SK-MEL-5 (cell line): ENCODE data around the gene NDUFAF8. TPM values are rescaled to one million over a fixed set of nuclear protein-coding genes. Genes with fewer than 3 reads are reported as not detected.

Experiments
- DNase-seq: peaks from one replicate; pipeline ENCODE4 v3.0.0-alpha.2; 2016; ENCODE audit warnings: low read depth, low spot score
- in situ Hi-C: cut with HindIII; loops from 2 replicates; pipeline ENCODE4 v1.10.0; 2016; ENCODE audit warnings: low sequenced_read_pairs, high pct_unique_total_duplicates, low pct_unique_long_range_greater_than_20kb
- total RNA-seq: library from RNA; depleted of rRNA; stranded (reverse); fragments of >200 nt; shearing (Covaris generic); gene quantifications from 2 replicates; pipeline ENCODE4 v1.2.3, GENCODE V29; 2014

NDUFAF8 gene
- total RNA-seq, 1 experiment from 2014 or later, result 174 TPM

DNA sequence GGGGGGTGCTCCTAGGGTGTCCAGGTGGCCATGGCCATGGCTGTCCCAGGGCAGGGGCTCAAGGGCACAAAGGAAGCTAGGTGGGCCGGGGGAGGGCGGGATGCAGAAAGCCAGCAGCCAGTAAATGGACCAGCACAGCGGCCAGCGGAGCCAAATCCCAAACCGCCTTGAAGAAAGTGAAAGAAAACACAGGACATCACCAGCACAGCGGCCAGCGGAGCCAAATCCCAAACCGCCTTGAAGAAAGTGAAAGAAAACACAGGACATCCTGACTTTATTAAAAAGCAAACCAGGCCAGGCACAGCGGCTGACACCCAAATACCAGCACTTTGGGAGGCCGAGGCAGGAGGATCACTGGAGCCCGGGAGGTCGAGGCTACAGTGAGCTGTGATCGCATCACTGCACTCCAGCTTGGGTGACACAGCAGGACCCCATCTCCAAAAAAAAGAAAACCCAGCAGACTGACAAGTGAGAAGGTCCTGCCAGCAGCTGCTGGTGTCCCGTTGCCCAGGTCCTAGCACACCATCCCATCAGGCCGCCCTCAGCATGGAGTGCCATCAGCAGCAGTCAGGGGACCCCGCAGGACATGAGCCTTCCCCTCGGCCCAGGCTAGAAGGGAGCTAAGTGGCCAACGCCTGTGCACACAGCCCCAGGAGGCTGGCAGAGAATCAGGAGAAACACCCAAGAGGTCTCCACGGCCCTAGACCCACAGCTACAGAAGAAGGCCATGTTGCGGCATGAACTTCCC is 39.0 kb downstream of the NDUFAF8 start:
- no peak for DNase-seq
- in situ Hi-C loops, result no loop called here

DNA sequence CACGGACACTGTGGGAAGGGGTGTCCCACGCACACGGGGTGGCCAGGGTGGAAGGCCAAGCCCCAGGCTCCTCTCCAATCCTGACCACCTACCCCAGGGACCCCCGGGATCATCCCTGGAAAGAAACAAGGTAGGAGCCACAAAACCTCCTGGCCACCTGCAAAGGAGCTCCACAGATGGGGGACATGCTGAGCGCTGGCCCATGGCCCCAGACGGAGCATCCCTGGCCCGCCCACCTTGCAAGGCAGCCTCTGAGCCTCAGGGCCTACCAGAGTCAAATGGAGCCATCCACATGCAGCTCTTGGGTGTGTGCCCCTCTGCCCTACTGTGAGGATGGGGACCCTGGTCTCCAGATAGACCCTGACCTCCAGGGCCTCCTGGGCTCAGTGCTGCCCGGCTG is 39.7 kb downstream of the NDUFAF8 start:
- in situ Hi-C loops, result no loop called here
- no peak for DNase-seq

DNA sequence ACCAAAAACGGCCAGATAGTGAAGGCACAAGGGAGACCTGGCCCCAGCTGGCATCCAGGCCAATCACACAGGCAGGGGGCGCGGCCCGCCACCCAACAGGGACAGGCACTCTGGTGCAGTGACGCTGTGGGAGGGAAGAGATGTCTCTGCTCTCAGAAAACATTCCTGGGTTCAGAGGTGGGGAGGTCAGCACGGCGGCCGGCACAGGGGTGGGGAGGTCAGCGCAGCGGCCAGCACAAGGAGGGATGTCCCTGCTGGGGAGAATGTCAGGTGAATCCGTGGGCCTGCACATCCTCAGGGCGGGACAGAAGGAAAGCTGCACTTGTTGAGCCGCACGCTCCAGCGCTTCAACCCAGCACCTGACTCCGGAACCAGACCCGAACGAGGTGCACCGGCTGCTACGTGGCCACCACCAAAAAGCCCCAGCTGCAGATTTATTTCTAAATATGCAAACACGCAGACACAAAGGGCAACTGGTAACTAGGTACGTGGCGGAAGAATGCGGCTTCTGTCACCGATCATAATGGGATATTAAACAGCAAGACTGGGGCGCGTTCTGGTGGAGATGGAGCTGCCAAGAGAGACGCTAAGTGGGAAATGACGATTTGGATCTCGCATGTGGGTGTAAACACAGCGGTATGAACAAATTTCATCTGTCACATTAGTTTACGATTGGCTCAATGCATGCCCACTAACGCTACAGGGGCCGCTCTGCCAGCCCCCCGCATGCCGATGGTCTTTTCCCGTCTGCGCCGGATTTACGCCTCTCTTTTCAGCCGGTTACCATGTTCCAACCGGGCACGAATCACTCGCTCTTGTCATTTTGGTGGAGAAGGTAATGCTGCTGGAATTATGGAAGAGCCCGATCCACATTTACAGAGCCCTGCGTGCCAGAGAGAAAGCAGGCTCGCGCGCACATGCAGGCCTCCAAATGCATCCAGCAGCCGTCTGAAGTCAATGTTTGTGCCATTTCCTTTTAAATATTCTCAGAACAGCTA is 40.5 kb downstream of the NDUFAF8 start:
- in situ Hi-C loops, result no loop called here
- DNase-seq, result no peak

DNA sequence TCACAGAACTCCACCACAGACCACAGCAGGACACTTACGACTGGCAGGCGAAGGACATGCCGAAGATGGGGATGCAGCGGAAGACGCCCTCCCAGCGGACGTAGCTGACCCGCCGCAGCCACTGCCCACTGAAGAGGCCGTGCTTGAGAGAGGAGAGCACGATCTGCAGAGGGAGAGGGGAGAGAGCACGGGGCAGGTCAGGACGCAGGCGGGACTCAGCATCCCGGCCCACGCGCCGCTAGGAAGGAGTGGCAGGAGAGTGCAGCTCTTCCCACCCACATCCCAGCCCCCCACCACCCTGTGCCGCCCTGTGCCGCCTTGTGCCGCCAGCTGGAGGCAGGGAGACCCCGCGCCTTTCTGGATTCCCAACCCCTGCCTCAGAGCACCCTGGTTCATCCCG is 41.5 kb downstream of the NDUFAF8 start:
- no peak for DNase-seq
- in situ Hi-C loops, result no loop called here

DNA sequence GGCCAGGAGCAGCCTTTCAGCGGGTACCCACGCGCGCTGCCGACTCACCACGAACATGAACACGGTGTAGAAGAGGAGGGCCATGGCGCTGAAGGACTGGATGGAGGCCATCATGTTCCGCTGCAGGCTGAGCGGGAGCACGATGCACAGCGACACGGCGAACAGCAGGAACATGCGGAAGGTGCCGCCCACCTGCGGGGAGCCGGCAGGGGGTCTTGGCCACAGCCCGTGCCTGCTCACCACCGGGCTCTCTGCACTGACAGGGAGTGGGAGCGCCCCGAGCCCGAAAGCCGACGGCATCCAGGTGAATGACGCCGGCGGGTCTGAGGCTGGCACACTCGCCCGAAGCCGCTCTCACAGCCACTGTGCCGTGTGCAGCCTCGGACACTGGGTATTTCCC is 43.0 kb downstream of the NDUFAF8 start:
- in situ Hi-C loops, result no loop called here
- DNase-seq, result no peak

DNA sequence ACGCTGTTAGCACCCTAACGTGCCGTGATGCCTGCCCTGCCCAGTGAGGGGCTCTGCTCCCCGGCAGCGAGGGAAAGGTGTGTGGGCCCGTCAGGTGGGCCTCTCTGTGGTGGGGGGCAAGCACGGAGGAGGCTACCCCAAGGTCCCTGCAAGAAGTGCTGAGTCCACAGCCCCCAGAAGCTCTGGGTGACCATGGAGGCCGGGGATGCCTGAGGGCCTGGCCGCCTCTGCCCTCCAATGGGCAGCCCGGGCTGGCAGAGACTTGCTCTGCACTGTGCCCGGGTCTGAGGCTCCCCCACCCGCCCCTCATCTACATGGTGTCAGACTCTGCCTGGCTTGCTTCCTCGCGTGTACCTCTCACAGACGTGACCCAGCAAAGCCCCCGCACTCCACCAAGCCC is 43.8 kb downstream of the NDUFAF8 start:
- in situ Hi-C loops, result no loop called here
- no peak for DNase-seq

DNA sequence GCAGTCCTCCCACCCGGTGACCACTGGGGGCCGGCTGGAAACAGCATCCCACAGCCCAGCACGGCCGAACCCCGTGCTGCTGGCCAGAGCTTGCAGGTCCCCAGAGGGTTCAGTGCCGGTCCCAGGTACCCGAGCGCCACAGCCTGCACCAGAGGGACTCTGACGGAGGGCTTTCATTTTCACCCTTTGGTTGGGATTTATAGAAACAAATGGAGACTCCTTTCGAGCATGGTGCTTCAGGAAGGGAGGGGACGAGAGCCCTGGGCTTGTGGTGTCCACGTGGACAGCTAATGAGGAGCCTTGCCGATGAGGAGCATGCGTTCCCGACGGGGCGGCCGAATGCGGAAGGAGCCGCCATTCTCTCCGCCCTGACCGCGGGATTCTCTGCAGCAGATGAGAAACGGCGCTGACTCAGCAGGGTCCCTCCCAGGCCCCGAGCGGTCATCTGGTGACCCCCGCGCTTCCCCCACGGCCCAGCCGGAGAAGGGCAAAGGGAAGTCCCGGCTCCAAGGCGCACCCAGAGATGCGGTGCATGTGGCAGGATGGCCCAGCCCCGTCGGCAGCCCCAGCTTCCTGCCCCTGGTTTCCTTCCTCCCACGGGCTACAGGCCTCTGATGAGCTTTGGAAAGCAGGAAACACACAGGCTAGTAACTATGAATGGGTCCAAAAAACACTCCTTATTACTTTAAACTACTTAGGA is 46.2 kb downstream of the NDUFAF8 start:
- in situ Hi-C loops, result no loop called here
- no peak for DNase-seq

DNA sequence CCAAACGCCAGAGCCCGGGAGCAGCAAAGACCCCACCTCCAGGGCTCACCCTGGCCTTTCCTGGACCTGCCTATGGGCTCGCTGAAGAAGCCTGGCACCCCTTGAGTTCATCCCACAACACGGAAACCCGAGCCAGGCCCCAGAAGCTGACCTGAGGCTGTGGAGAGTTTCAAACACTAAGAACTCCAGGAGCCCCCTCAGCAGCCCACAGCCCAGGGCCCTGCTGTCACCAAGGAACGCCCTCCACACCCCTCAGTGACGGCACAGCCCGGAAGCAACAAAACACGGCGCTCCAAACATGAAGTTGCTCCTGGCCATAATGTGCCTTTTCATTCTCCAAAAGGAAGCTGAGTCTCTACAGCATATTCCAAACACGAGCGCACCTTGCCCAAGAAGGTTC is 46.8 kb downstream of the NDUFAF8 start:
- in situ Hi-C loops, result no loop called here
- DNase-seq, result no peak

DNA sequence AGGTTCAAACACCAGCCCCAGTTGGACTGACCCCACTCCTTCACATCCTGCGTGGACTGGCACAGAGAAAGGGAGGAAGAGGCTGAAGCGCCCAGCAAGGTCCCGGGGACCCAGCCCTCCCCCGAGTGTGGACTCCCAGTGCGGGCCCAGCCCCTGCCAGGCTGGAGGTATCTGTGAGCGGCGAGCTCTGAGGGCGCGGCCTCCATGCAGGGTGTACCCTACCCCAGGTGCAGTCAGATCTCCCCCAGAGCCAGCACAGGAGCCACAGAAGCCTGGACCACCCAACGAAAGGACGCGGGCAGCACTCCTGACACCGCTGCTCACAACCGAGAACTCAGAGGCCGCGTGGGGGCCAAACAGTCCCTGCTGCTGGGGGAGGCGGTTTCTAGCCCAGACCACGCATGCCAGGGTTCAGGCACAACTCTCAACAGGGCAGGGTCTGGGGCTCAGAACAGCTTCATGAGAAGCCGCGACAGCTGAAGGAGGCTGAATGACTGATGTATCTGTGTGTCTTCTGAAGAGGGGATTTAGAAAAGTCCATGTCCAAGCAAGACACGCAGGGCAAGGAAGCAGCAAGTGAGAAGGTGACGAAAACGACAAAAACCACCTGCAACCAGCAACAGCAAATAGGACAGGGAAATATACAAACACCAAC is 47.5 kb downstream of the NDUFAF8 start:
- no peak for DNase-seq
- in situ Hi-C loops, result no loop called here

DNA sequence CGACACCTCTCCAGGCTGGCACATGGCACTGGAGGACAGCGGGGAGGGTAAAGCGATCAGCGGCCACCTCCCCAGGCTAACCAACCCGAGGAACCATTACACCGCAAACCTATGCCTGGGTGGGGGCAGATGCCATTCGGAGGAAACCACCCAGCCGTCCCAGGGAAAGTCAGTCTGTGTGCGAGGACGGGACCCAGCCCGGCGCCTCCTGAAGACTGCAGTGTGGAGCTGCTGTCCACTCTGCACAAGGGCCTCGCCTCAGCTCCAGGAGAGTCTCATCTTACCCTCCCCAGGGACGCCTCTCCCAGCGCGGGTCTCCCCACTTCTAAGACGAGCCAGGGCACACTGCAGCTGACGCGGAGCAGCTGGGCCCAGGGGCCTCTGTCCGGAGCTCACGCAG is 48.0 kb downstream of the NDUFAF8 start:
- DNase-seq, result no peak
- in situ Hi-C loops, result no loop called here

DNA sequence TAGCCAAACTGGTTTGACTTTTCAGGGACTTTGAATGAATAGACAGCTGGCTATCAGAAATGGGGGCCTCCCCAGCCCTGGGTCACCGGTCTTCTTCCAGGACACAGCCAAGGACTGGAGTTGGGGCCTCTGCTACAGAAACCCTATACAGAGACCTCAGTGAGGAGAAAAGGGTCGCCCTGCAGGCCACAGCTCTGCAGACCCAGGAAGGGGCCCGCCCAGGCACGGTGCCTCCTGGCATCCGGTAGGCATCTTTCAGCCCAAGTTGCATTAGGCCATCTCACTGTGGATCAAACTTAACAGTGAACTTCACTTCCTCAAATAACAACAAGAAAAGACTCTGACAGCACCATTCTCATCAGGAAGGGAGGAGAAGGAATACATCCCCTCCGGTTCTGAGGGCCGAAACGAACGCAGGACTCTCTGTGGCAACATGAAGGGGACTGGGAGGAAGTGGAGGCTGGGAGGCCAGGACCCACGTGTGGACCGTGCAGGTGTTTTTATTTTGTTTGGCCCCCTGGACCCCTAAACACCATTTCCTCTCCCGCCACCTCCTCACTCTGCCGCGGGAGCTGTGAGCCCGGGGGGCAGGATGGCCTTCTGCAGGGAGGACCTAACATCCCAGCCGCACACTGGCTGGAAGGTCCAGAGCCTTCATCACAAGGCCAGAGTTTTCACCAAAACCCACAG is 48.8 kb downstream of the NDUFAF8 start:
- in situ Hi-C loops, result no loop called here
- DNase-seq, result no peak

DNA sequence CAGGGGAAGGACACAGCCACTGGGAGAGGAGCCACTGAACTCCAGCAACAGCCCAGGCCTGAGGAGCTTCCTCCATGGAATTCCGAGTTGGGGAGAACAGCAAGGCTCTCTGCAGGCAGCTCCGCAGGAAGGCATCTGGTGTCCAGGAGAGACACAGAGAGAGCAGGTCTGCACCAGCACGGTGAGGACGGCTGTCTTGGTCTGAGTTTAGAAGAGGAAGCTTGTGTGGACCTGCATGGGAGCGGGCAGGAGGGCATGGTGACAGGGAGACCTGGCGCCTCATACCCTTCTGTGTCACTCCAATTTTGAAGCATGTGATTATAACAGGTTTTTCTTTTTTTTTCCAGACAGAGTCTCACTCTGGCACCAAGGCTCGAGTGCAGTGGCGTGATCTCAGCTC is 49.6 kb downstream of the NDUFAF8 start:
- DNase-seq, result no peak
- in situ Hi-C loops, result no loop called here

DNA sequence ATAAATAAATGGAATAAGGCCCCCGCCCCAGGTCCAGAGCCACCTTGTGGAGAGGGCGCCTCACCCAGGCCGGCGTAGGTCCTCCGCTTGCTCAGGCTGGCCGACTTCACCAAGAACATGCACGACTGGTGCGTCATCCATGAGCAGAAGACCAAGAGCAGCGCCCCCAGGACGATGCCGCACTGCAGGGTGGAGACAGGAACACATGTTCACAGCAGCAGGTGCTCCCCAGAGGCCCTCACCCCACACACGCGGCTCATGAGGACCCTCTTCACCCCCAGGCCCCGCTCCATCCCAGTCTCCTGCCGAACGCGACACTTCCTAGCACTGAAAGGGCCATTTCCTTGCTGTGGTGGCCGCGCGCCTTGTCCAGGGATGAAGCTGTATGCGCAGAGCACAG is 50.5 kb downstream of the NDUFAF8 start:
- DNase-seq, result no peak
- in situ Hi-C loops, result no loop called here

DNA sequence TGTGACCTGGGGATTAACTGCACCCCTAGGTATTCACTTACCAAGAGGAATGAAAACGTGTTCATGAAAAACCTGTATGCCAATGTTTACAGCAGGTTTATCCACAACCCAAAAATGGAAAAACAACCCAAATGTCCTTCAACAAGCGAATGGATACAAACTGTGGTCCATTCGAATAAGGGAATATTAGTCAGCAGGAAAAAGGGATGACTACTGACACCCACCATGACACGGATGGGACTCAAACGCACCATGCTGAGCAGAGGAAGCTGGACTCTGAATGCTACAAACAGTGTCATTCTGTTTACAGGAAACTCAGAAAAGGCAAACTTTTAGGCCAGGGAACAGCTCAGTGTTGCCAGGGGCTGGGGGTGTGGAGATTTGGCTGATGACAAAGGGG is 51.1 kb downstream of the NDUFAF8 start:
- in situ Hi-C loops, result no loop called here
- DNase-seq, result no peak
